SJCRH30 (cell line): ENCODE data around the gene DISC1. TPM values are rescaled to one million over a fixed set of nuclear protein-coding genes. Genes with fewer than 3 reads are reported as not detected.

Experiments used
- DNase-seq, 2 experiments: peaks; one replicate each; pipeline ENCODE4 v3.0.0-alpha.2; 2015 to 2020
- H3K27ac ChIP-seq: fragments of 250-450 bp; sonication (Bioruptor Pico); 2 replicates; pipeline ENCODE4 v1.5.1; 2020; ENCODE audit warnings: mild to moderate bottlenecking, moderate library complexity
- H3K27me3 ChIP-seq: fragments of 250-450 bp; sonication (Bioruptor Pico); 2 replicates; pipeline ENCODE4 v1.5.1; 2020; ENCODE audit warnings: mild to moderate bottlenecking, moderate library complexity
- H3K36me3 ChIP-seq: fragments of 250-450 bp; sonication (Bioruptor Pico); 2 replicates; pipeline ENCODE4 v1.5.1; 2020; ENCODE audit warnings: mild to moderate bottlenecking, moderate library complexity
- H3K4me1 ChIP-seq: fragments of 250-450 bp; sonication (Bioruptor Pico); 2 replicates; pipeline ENCODE4 v1.5.1; 2020; ENCODE audit warnings: mild to moderate bottlenecking, moderate library complexity
- H3K4me3 ChIP-seq: fragments of 250-450 bp; sonication (Bioruptor Pico); 2 replicates; pipeline ENCODE4 v1.5.1; 2020; ENCODE audit warnings: mild to moderate bottlenecking, moderate library complexity
- H3K9me3 ChIP-seq: fragments of 250-450 bp; sonication (Bioruptor Pico); replicated peaks from 2 replicates; pipeline ENCODE4 v1.5.1; 2020; ENCODE audit warnings: mild to moderate bottlenecking, moderate library complexity
- total RNA-seq: library from RNA; depleted of rRNA; stranded (reverse); fragments of >200 nt; shearing (Covaris generic); gene quantifications from 2 replicates; pipeline ENCODE4 v1.2.3, GENCODE V29; 2014

Gene DISC1
- total RNA-seq, 1 experiment from 2014 or later, result 5.3 TPM

DNA sequence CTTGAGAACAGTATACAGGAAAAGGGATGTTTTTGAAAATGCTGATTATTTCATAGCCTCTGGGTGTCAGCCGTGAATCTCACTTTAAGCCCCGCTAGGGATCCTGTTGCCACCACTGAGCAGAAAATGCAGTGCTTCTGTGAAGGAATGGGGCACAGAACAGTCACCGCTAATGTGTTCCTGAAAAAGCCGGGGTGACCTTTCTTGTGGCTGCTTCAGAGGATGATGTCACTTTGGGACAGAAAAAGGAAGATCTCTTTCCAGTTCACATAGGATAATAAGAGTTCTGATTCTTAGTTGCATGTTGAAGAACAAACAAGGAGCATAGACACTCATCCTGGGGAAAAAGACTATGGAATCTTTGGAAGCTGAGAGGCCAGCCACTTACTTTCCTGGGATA is 349.6 kb downstream of the DISC1 start:
- Histone ChIP-seq H3K27me3 (no peaks in the 10 kb centered on the region), H3K4me3 (no peak overlapping the region), H3K36me3 (0 out of 2 replicates have a peak, but pooled peaks cover 2% of the 10 kb centered on the region), H3K27ac (no peak overlapping the region), H3K9me3 (peaks cover 7% of the 10 kb centered on the region), H3K4me1 (peaks cover 23% of the 10 kb centered on the region)
- no peak for DNase-seq

DNA sequence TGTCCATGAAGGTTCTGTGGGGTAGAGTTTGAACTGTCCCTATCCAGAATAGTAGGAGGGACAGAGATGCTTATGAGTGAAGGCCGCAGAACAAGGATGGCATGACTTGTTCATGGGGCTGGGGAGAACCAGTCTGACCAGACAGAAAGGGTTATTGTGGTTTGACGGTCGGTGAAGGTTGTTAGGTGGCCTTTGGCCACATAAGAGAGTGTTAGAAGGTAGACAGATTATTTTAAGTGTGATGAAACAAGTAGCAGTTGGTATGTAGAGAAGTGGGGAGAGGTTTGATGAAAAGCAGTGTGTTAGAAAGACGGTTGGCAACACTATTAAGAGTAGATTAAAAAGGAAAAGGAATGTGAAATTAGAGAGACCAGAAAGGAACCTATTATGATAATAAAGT is 355.1 kb downstream of the DISC1 start:
- Histone ChIP-seq H3K27ac (no peak overlapping the region), H3K27me3 (no peaks in the 10 kb centered on the region), H3K36me3 (0 out of 2 replicates have a peak, but pooled peaks cover 2% of the 10 kb centered on the region), H3K4me3 (no peak overlapping the region), H3K4me1 (peaks cover 6% of the 10 kb centered on the region; the same call in 1 of the 2 replicates), H3K9me3 (peaks cover 7% of the 10 kb centered on the region)
- DNase-seq, result no peak

DNA sequence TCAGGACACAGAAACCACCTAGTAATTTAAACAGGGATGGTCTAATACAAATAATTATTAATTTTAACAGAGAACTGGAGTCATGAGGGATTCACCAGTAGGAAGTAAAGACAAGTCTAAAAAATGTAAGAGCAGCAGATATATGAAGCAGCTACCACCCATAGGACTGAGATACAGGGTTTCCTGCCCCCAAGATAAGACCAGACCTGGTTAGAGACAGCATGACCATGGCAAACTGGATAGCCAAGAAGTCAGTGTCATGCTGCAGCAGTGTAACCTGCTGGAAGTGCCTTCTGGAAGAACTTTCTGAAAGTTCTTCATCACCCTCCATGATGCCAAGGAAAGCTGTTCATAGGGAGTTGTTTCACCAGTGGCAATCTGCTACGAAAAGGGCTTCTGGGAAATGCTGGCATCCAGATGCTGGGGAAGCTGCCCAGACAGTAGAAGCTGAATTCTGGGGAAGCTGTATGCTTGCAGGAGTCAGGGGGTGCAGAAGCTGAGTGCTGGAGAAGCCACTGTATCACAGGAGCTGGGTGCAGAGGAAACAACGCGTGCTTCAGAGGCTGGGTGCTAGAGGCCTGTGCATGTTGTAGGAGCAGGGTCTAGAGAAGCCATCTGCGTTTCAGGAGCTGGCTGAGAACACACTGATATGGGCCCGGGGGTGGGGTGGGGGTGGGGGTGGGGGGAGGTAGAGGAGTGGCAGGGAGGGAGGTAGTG is 356.4 kb downstream of the DISC1 start:
- Histone ChIP-seq H3K4me3 (no peak overlapping the region), H3K9me3 (no peaks in the 10 kb centered on the region), H3K27me3 (no peaks in the 10 kb centered on the region), H3K27ac (no peak overlapping the region), H3K36me3 (0 out of 2 replicates have a peak, but pooled peaks cover 2% of the 10 kb centered on the region), H3K4me1 (peaks cover 7% of the 10 kb centered on the region; the same call in 1 of the 2 replicates)
- no peak for DNase-seq

DNA sequence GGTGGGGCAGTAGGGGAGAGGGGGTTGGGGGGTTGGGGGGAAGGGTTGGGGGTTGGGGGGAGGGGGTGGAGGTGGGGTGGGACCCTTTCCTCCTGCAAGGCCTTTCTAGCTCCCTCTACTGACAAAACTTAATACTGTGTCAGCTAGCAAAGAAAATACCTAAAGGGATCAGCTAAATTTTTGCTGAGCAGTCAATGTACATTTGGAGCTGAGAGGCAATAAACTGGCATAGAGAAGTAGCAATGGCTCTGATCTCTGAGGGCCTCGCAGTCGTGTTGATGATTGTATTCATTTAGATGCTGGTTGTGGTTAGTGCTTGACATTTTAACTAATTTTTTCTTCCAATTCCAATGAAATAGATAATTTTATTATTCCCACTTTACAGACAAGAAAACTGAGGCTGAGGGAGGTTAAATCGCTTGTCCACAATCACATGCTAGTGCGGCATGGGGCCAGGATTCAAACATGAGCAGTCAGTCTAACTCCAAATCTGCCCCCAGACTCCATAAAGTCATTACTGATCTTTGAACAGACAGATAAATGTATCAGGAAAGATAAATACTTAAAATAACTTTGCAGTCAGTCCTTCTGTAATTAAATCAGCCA is 357.1 kb downstream of the DISC1 start:
- Histone ChIP-seq H3K9me3 (no peaks in the 10 kb centered on the region), H3K4me1 (peaks cover 7% of the 10 kb centered on the region; the same call in 1 of the 2 replicates), H3K36me3 (0 out of 2 replicates have a peak, but pooled peaks cover 2% of the 10 kb centered on the region), H3K27ac (no peak overlapping the region), H3K27me3 (no peaks in the 10 kb centered on the region), H3K4me3 (no peak overlapping the region)
- peak in 1 of 2 experiments; percentile 17 for DNase-seq

DNA sequence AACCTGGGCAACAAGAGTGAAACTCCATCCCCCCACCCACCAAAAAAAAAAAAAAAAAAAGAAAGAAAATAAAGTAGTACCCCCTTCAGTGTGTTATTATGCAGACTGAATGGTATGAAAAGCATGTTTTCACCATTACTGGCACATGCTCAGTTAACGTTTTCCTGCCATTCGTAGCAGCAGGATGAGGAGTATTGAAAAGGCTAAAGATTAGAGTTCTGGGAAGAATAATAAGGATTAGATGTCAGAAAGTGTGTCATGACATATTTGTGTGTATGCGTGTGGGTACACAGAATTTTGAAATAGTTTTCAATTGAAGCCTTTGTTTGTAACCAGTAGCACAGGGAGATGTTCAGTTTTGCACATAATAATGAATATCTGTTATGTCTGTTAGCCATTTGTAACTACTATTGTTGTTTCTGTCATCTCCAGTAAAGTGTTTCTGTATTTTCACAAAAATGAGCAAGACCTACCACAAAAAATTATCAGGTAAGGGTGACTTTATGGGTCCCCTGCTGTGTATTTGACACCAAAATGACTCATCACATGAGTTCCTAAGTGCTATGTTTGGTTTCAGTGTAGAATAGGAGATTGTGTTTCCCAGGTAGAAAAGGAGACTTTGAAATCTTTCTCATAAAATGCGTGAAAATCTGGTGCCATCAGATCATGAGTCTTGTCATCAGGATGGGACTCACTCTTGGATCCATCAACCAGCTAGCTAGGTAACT is 358.9 kb downstream of the DISC1 start:
- peaks cover 7% of the 10 kb centered on the region; the same call in 1 of the 2 replicates for H3K4me1 ChIP-seq
- H3K27me3 ChIP-seq, result no peaks in the 10 kb centered on the region
- H3K36me3 ChIP-seq, result no peaks in the 10 kb centered on the region
- no peak overlapping the region for H3K27ac ChIP-seq
- no peak for DNase-seq
- no peak overlapping the region for H3K4me3 ChIP-seq
- no peaks in the 10 kb centered on the region for H3K9me3 ChIP-seq

DNA sequence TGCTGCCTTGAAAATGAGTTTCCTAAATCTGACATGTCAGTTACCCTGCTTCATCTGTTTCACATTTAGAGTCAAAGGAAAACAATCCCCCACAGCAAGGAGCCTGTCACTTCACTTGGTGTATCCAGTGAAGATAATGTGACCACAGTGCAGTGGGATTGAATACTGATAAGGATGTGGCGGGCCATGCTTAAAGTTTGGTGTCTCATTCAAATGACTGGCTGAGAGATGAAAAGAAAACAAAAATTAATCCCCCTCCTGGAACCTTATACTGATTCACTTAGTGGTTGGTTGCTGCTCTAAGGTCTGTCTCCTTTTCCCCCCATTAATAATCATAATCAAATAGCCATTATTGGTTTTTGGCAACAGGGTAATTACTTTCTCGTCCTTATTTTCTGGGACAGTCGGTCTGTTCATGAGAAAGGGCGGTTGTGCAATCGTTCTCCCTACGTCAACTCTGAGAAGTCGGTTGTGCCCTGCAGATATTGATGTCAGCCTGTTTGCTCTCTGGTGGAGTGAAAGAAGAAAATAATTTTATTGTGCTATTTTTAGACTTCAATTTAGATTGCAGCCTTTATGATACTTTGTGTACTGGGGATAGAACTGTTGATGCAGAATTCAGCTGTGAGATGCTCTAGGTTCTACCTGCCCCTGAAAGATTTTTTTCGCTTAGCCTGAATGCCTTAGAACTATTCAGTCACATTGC is 360.2 kb downstream of the DISC1 start:
- H3K4me3 ChIP-seq, result no peak overlapping the region
- H3K4me1 ChIP-seq, result peaks cover 7% of the 10 kb centered on the region; the same call in 1 of the 2 replicates
- H3K36me3 ChIP-seq, result no peaks in the 10 kb centered on the region
- no peak overlapping the region for H3K27ac ChIP-seq
- no peaks in the 10 kb centered on the region for H3K27me3 ChIP-seq
- H3K9me3 ChIP-seq, result no peaks in the 10 kb centered on the region
- DNase-seq, result peak in 1 of 2 experiments; percentile 16

DNA sequence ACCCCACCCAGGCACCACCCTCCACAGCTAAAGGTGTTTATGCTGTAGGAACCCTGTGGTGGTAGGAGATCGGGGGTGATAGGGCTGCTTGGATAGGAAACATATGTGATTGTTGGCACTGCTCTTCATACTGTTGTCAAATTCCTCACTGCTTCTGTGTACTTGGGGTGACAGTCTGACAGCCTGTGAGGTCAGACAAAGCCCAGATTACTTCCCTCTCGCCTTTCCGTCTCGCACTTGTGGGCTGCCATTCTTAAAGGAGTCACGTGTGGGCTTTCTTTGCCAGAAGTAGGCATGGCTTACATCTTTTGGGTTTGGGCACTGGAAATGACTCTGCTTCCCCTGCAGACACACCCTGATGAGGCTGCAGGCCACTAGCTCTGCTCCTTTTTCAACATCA is 363.8 kb downstream of the DISC1 start:
- H3K9me3 ChIP-seq, result no peaks in the 10 kb centered on the region
- no peaks in the 10 kb centered on the region for H3K36me3 ChIP-seq
- no peaks in the 10 kb centered on the region for H3K27me3 ChIP-seq
- peaks cover 7% of the 10 kb centered on the region; the same call in 1 of the 2 replicates for H3K4me1 ChIP-seq
- H3K4me3 ChIP-seq, result no peak overlapping the region
- no peak for DNase-seq
- no peak overlapping the region for H3K27ac ChIP-seq

DNA sequence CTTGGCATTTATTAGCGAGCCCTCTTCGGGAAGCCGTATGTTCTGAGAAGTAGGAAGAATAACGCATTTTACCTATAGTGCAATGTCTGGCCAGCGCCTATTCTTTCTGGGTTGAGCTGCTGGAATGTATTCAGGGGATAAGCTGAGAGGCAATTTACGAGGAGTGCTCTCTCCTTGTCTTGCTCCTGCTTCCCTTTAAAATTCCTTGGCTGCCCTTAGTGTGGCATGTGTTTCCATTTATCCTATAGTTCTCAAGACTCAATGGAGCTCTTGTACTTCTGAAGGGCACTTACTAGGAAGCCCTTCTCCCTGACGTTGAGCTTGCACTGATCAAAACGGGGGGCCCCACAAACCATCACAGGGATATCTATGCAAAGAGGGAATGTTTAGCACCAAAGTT is 364.6 kb downstream of the DISC1 start:
- Histone ChIP-seq H3K4me1 (peaks cover 5% of the 10 kb centered on the region; the same call in 1 of the 2 replicates), H3K9me3 (no peaks in the 10 kb centered on the region), H3K27me3 (no peaks in the 10 kb centered on the region), H3K36me3 (no peaks in the 10 kb centered on the region), H3K4me3 (no peak overlapping the region), H3K27ac (no peak overlapping the region)
- no peak for DNase-seq

DNA sequence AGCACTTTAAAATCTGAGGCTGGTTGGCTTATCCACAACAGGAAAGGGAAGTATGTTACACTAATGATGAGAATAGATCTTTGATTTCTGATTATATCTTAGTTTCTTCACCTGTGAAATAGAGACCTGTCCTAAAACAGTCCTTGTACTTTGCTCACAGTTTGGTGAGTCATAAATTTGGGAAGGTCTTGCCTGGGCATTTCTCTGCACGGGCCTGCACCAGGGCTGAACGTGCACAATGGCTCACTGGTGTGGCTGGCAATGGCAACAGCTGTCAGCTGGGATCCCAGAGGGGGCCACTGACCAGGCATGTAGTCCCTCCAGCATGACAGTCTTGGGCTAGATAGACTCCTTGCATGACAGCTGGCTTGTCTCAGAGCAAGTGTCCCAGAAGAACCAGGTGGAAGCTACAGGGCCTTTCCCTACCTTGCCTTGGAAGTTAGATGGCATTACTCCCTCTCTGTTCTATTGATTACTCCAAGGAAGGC is 367.4 kb downstream of the DISC1 start:
- Histone ChIP-seq H3K9me3 (no peaks in the 10 kb centered on the region), H3K4me1 (no peaks in the 10 kb centered on the region), H3K27ac (no peak overlapping the region), H3K4me3 (no peak overlapping the region), H3K27me3 (no peaks in the 10 kb centered on the region), H3K36me3 (no peaks in the 10 kb centered on the region)
- DNase-seq, result peak; percentile 41 to 51

DNA sequence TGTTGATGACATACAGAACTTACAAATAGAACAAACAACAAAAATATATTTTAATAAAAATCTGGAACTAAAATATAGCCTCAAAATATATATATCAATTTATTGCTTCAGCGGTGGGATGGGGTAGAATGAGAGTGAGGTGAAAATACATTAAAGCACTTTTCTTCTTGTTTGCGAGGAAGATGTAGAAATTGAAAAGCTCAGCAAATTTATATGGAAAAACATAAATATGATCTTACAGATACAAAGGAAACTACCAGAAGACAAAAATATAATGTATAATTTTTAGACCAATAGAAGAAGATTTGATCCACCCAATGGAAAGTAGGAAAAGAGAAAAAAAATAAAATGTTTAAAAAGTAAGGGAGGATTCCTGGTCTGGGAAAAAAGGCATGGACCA is 372.2 kb downstream of the DISC1 start:
- H3K27me3 ChIP-seq, result no peaks in the 10 kb centered on the region
- H3K9me3 ChIP-seq, result no peaks in the 10 kb centered on the region
- H3K4me3 ChIP-seq, result no peak overlapping the region
- no peaks in the 10 kb centered on the region for H3K4me1 ChIP-seq
- DNase-seq, result no peak
- no peak overlapping the region for H3K27ac ChIP-seq
- H3K36me3 ChIP-seq, result no peaks in the 10 kb centered on the region

DNA sequence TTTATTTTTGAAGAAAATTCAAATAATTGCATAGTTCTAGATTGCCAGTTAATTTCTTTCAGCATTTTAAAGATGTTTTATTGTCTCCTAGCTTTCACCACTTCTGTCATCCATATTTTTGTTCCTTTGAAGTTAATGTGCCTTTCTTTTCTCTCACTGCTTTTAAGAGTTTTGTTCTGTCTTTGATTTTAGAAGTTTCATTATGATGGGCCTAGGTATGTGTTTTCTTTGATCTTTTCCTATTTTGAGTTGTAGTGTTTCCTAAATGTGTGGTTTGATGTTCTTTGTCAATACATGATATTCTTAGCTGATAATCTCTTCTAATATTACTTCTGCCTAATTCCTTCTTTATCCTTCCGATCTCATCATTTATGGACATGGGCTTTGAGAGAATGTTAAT is 378.7 kb downstream of the DISC1 start:
- no peaks in the 10 kb centered on the region for H3K36me3 ChIP-seq
- H3K27me3 ChIP-seq, result no peaks in the 10 kb centered on the region
- no peak overlapping the region for H3K4me3 ChIP-seq
- 0 out of 2 replicates have a peak, but pooled peaks cover 5% of the 10 kb centered on the region for H3K9me3 ChIP-seq
- H3K27ac ChIP-seq, result no peak overlapping the region
- DNase-seq, result no peak
- H3K4me1 ChIP-seq, result no peaks in the 10 kb centered on the region

DNA sequence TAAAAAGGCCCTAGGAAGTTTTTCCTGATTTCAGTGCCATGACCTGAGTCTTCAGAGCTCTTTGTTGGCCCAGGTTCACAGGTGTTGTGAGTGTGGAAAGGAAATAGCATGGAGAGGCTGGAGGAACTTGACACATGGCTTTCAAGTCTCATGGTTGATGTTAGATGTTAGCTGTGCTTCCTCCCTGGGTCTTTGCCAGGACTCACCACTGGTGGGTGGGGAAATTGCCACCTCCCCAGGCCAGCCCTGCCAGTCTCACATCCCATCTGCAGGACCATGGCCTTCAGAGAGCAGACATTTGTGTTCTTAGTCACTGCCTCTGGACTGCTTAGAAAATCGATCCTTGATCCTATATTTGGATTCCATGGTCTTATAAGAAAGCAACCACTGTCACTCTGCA is 383.2 kb downstream of the DISC1 start:
- Histone ChIP-seq H3K36me3 (no peaks in the 10 kb centered on the region), H3K9me3 (0 out of 2 replicates have a peak, but pooled peaks cover 5% of the 10 kb centered on the region), H3K4me1 (no peaks in the 10 kb centered on the region), H3K4me3 (no peak overlapping the region), H3K27me3 (no peaks in the 10 kb centered on the region), H3K27ac (no peak overlapping the region)
- DNase-seq, result no peak

DNA sequence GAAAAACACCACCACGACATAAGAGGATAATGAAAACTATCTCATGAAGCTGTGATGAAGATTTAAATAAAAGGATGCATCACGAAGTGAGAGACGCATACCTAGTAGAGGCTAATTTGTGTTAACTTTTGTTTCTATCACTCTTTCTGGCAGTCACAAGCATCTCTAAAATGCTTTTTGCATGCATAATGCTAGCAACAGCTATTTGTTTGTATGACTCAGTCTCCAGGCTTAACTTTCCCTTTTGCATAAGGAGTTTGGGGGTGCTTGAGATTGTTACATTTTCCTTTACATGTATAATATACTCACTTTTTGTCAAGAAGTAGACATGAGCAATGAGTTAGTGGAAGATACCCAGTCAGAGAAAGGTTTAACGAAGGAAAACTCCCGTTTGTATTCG is 385.4 kb downstream of the DISC1 start:
- no peak overlapping the region for H3K27ac ChIP-seq
- no peak for DNase-seq

DNA sequence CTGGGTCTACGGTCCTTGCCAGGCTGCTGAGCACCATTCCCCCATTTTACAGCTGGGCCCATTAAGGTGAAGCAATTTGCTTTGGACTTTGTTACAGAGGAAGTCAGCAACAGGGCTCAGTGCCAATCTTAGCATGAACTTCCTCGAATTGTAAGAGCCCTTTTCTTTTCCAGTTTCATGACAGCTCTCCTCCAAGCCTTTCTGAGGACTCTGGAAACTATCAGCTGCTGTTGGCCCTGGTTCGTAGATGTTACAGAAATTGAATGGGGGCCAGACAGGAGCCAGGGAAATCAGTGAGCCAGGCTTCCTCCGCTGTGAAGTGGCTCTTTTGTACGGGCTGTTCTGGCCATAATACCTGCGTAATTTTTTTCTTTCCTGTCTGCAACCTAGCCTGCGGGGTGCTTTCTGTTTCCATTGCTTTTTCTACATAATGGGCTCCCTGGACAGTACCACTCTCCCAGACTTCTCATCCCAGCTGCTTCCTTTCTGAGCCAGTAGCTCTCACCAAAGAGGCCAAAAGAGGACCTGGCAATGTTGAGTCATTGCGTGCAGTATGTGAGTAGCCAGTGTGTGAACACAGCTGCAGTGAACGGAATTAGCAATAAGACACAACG is 386.3 kb downstream of the DISC1 start:
- no peak overlapping the region for H3K4me3 ChIP-seq
- H3K36me3 ChIP-seq, result no peaks in the 10 kb centered on the region
- H3K4me1 ChIP-seq, result peaks cover 10% of the 10 kb centered on the region
- no peaks in the 10 kb centered on the region for H3K27me3 ChIP-seq
- no peak overlapping the region for H3K27ac ChIP-seq
- peak in 1 of 2 experiments; percentile 6 for DNase-seq
- no peaks in the 10 kb centered on the region for H3K9me3 ChIP-seq

More for the DNA sequence above, 385.4 kb downstream of the DISC1 start:
- Histone ChIP-seq H3K4me3 (no peak overlapping the region), H3K4me1 (peaks cover 1% of the 10 kb centered on the region), H3K27me3 (no peaks in the 10 kb centered on the region), H3K36me3 (no peaks in the 10 kb centered on the region), H3K9me3 (no peaks in the 10 kb centered on the region)
